ENCODE measurements around the gene MNX1.

The MNX1 gene

GRCh38 chr7:156968183-156968582 is 42.3 kb downstream of the MNX1 start:
- no peaks in the 10 kb centered on the region for H3K9me3 ChIP-seq (ENCODE audit: low read length)
- no peaks in the 10 kb centered on the region for H3K4me1 ChIP-seq (ENCODE audit: insufficient read depth, low read length)
- H3K27ac ChIP-seq (ENCODE audit: low read depth, low read length), result no peak overlapping the region
- no peak overlapping the region for H3K9ac ChIP-seq (ENCODE audit: low read length)
- H3K36me3 ChIP-seq (ENCODE audit: insufficient read depth, low read length), result peaks cover 53% of the 10 kb centered on the region
- no peaks in the 10 kb centered on the region for H3K27me3 ChIP-seq (ENCODE audit: control insufficient read depth in 1 of 2, insufficient read depth in 2 of 2, low read length in 2 of 2)
- no peak overlapping the region for H3K4me3 ChIP-seq (ENCODE audit: low read depth in 1 of 2, low read length in 2 of 2)

GRCh38 chr7:156966387-156966786 is 44.1 kb downstream of the MNX1 start:
- Histone ChIP-seq H3K4me1 (ENCODE audit: insufficient read depth, low read length) (no peaks in the 10 kb centered on the region), H3K9ac (ENCODE audit: low read length) (no peak overlapping the region), H3K36me3 (ENCODE audit: insufficient read depth, low read length) (peaks cover 64% of the 10 kb centered on the region), H3K9me3 (ENCODE audit: low read length) (no peaks in the 10 kb centered on the region), H3K27ac (ENCODE audit: low read depth, low read length) (no peak overlapping the region), H3K27me3 (ENCODE audit: control insufficient read depth in 1 of 2, insufficient read depth in 2 of 2, low read length in 2 of 2) (no peaks in the 10 kb centered on the region), H3K4me3 (ENCODE audit: low read depth in 1 of 2, low read length in 2 of 2) (no peak overlapping the region)

GRCh38 chr7:156964971-156965370 is 45.5 kb downstream of the MNX1 start:
- H3K36me3 ChIP-seq (ENCODE audit: insufficient read depth, low read length), result peaks cover 70% of the 10 kb centered on the region
- no peaks in the 10 kb centered on the region for H3K9me3 ChIP-seq (ENCODE audit: low read length)
- no peaks in the 10 kb centered on the region for H3K27me3 ChIP-seq (ENCODE audit: control insufficient read depth in 1 of 2, insufficient read depth in 2 of 2, low read length in 2 of 2)
- H3K4me1 ChIP-seq (ENCODE audit: insufficient read depth, low read length), result no peaks in the 10 kb centered on the region
- no peak overlapping the region for H3K4me3 ChIP-seq (ENCODE audit: low read depth in 1 of 2, low read length in 2 of 2)
- no peak overlapping the region for H3K9ac ChIP-seq (ENCODE audit: low read length)
- H3K27ac ChIP-seq (ENCODE audit: low read depth, low read length), result no peak overlapping the region

GRCh38 chr7:156963472-156963871 is 47.0 kb downstream of the MNX1 start:
- Histone ChIP-seq H3K27ac (ENCODE audit: low read depth, low read length) (no peak overlapping the region), H3K36me3 (ENCODE audit: insufficient read depth, low read length) (peaks cover 76% of the 10 kb centered on the region), H3K9ac (ENCODE audit: low read length) (no peak overlapping the region), H3K4me1 (ENCODE audit: insufficient read depth, low read length) (no peaks in the 10 kb centered on the region), H3K9me3 (ENCODE audit: low read length) (no peaks in the 10 kb centered on the region), H3K4me3 (ENCODE audit: low read depth in 1 of 2, low read length in 2 of 2) (no peak overlapping the region), H3K27me3 (ENCODE audit: control insufficient read depth in 1 of 2, insufficient read depth in 2 of 2, low read length in 2 of 2) (no peaks in the 10 kb centered on the region)

GRCh38 chr7:156962897-156963296 is 47.6 kb downstream of the MNX1 start:
- H3K27ac ChIP-seq (ENCODE audit: low read depth, low read length), result no peak overlapping the region
- no peaks in the 10 kb centered on the region for H3K9me3 ChIP-seq (ENCODE audit: low read length)
- H3K4me3 ChIP-seq (ENCODE audit: low read depth in 1 of 2, low read length in 2 of 2), result no peak overlapping the region
- no peaks in the 10 kb centered on the region for H3K27me3 ChIP-seq (ENCODE audit: control insufficient read depth in 1 of 2, insufficient read depth in 2 of 2, low read length in 2 of 2)
- no peaks in the 10 kb centered on the region for H3K4me1 ChIP-seq (ENCODE audit: insufficient read depth, low read length)
- H3K36me3 ChIP-seq (ENCODE audit: insufficient read depth, low read length), result peaks cover 81% of the 10 kb centered on the region
- no peak overlapping the region for H3K9ac ChIP-seq (ENCODE audit: low read length)

- no peak overlapping the region for H3K9ac ChIP-seq (ENCODE audit: low read length)
- no peaks in the 10 kb centered on the region for H3K4me1 ChIP-seq (ENCODE audit: insufficient read depth, low read length)
- no peaks in the 10 kb centered on the region for H3K27me3 ChIP-seq (ENCODE audit: control insufficient read depth in 1 of 2, insufficient read depth in 2 of 2, low read length in 2 of 2)
- no peak overlapping the region for H3K4me3 ChIP-seq (ENCODE audit: low read depth in 1 of 2, low read length in 2 of 2)
- H3K27ac ChIP-seq (ENCODE audit: low read depth, low read length), result no peak overlapping the region
- no peaks in the 10 kb centered on the region for H3K9me3 ChIP-seq (ENCODE audit: low read length)
- peaks cover 81% of the 10 kb centered on the region for H3K36me3 ChIP-seq (ENCODE audit: insufficient read depth, low read length)
These were observed 48.3 kb downstream of the MNX1 start for GRCh38 chr7:156962145-156962544.

GRCh38 chr7:156956727-156957126 is 53.7 kb downstream of the MNX1 start:
- Histone ChIP-seq H3K9me3 (ENCODE audit: low read length) (no peaks in the 10 kb centered on the region), H3K4me3 (ENCODE audit: low read depth in 1 of 2, low read length in 2 of 2) (no peak overlapping the region), H3K27me3 (ENCODE audit: control insufficient read depth in 1 of 2, insufficient read depth in 2 of 2, low read length in 2 of 2) (no peaks in the 10 kb centered on the region), H3K9ac (ENCODE audit: low read length) (no peak overlapping the region), H3K4me1 (ENCODE audit: insufficient read depth, low read length) (peaks cover 4% of the 10 kb centered on the region), H3K27ac (ENCODE audit: low read depth, low read length) (no peak overlapping the region), H3K36me3 (ENCODE audit: insufficient read depth, low read length) (peaks cover 72% of the 10 kb centered on the region)

GRCh38 chr7:156954941-156955340 is 55.5 kb downstream of the MNX1 start:
- Histone ChIP-seq H3K36me3 (ENCODE audit: insufficient read depth, low read length) (peaks cover 59% of the 10 kb centered on the region), H3K4me3 (ENCODE audit: low read depth in 1 of 2, low read length in 2 of 2) (no peak overlapping the region), H3K27ac (ENCODE audit: low read depth, low read length) (no peak overlapping the region), H3K4me1 (ENCODE audit: insufficient read depth, low read length) (peaks cover 18% of the 10 kb centered on the region), H3K27me3 (ENCODE audit: control insufficient read depth in 1 of 2, insufficient read depth in 2 of 2, low read length in 2 of 2) (no peaks in the 10 kb centered on the region), H3K9me3 (ENCODE audit: low read length) (no peaks in the 10 kb centered on the region), H3K9ac (ENCODE audit: low read length) (no peak overlapping the region)
